Caco-2 (cell line): ENCODE data around the gene THEM5. TPM values are rescaled to one million over a fixed set of nuclear protein-coding genes. Genes with fewer than 3 reads are reported as not detected.

Source experiments
- BruUV-seq: library from RNA; stranded (reverse); fragments of 400-500 nt; replicated peaks from 2 replicates; lab custom pipeline; 2021; lab: Mats Ljungman, UMichigan
- CTCF ChIA-PET: fragments of 300-600 bp; sonication (Branson Sonifier 250); formaldehyde crosslinking; loops from one replicate; lab custom pipeline; 2022; ENCODE audit warnings: antibody characterized with exemption; lab: Charles Lee
- POLR2A ChIA-PET: fragments of 300-600 bp; sonication (Branson Sonifier 250); formaldehyde crosslinking; loops from one replicate; lab custom pipeline; 2022; ENCODE audit warnings: antibody characterized with exemption; lab: Charles Lee
- DNase-seq, 2 experiments: peaks; one replicate each; pipeline versions ENCODE4 v3.0.0 to v3.0.0-alpha.2; 2020 to 2022
- H3K27me3 ChIP-seq: replicated peaks from 2 replicates; pipeline ENCODE4 v1.6.0; 2011; ENCODE audit warnings: low read length; ENCODE audit not compliant: control insufficient read depth, insufficient read depth
- H3K36me3 ChIP-seq: 2 replicates; pipeline ENCODE4 v1.5.1; 2011; ENCODE audit warnings: low read length; ENCODE audit not compliant: control insufficient read depth, insufficient read depth
- H3K4me1 ChIP-seq: fragments of 250-450 bp; sonication (Bioruptor Pico); 2 replicates; pipeline ENCODE4 v1.5.1; 2020; ENCODE audit warnings: mild to moderate bottlenecking
- H3K4me3 ChIP-seq: 2 replicates; pipeline ENCODE4 v1.5.1; 2011; ENCODE audit warnings: low read depth, mild to moderate bottlenecking, control low read depth, low read length
- H3K9me3 ChIP-seq: fragments of 250-450 bp; sonication (Bioruptor Pico); 2 replicates; pipeline ENCODE4 v1.5.1; 2020; ENCODE audit warnings: mild to moderate bottlenecking, moderate library complexity
- H3K27ac Mint-ChIP-seq: one replicate; pipeline ENCODE4 v1.8.0; 2022; ENCODE audit warnings: mixed read lengths; ENCODE audit not compliant: unreplicated experiment
- H3K27me3 Mint-ChIP-seq: one replicate; pipeline ENCODE4 v1.8.0; 2022; ENCODE audit warnings: mixed read lengths; ENCODE audit not compliant: insufficient read depth, unreplicated experiment
- H3K36me3 Mint-ChIP-seq: one replicate; pipeline ENCODE4 v1.8.0; 2022; ENCODE audit warnings: mild to moderate bottlenecking, mixed read lengths; ENCODE audit not compliant: insufficient read depth, unreplicated experiment
- H3K4me1 Mint-ChIP-seq: one replicate; pipeline ENCODE4 v1.8.0; 2022; ENCODE audit warnings: low read depth, mixed read lengths; ENCODE audit not compliant: unreplicated experiment
- H3K4me3 Mint-ChIP-seq: one replicate; pipeline ENCODE4 v1.8.0; 2022; ENCODE audit warnings: mild to moderate bottlenecking, moderate library complexity, mixed read lengths; ENCODE audit not compliant: unreplicated experiment
- H3K9me3 Mint-ChIP-seq: one replicate; pipeline ENCODE4 v1.8.0; 2022; ENCODE audit warnings: mixed read lengths; ENCODE audit not compliant: unreplicated experiment
- intact Hi-C: fragments of 100-400 bp; cut with micrococcal nuclease; formaldehyde crosslinking; loops from one replicate; pipeline ENCODE4 v1.10.0; 2022; ENCODE audit not compliant: unreplicated experiment
- total RNA-seq: library from RNA; stranded (reverse); gene quantifications from 2 replicates; pipeline ENCODE4 v1.2.3, GENCODE V29; 2022
- TF ChIP-seq, protein P1 (sequence below), 2 experiments: fragments of 200-600 bp in 1 of 2; IDR thresholded peaks; 1 replicate in 1 of 2; 2 replicates in 1 of 2; pipeline versions ENCODE4 v1.5.1 to v1.8.0; 2011 to 2022; ENCODE audit warnings: antibody characterized with exemption in 1 of 2, control low read depth in 1 of 2, inconsistent platforms in 1 of 2, low read depth in 1 of 2, low read length in 1 of 2, mild to moderate bottlenecking in 1 of 2, moderate library complexity in 1 of 2; ENCODE audit not compliant: insufficient read depth in 1 of 2, severe bottlenecking in 1 of 2, unreplicated experiment in 1 of 2

Gene THEM5
- total RNA-seq, 1 experiment from 2014 or later, result not detected

DNA sequence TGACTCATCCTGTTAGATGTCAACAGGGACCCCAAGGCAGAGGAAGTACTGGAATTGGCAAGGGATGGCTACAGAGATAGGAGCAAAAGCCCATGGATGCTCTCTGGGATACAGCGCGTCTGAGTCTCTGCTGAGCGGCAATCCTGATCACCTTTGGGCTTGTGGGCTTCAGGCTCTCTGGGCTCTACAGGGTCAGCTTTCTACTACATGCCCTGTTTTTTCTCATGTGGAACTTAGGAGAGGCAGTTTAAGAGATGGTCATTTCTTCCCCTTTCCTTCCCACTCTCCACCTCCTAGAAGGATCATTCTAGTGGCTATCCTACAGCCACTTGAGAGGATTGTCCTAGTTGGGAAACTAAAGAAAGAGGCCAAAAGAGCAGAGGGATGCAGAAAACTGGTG, 49.6 kb downstream of the THEM5 start:
- intact Hi-C loops, result loop anchor here (5.0 kb wide), 1 partner anchor 48 kb away; the partner anchor contains the start of gene THEM5
- POLR2A ChIA-PET, result no interaction called here
- no peaks in the 10 kb centered on the region for H3K4me1 Mint-ChIP-seq
- Histone ChIP-seq H3K4me1 (no peaks in the 10 kb centered on the region), H3K4me3 (no peak overlapping the region), H3K9me3 (no peaks in the 10 kb centered on the region), H3K27me3 (no peaks in the 10 kb centered on the region; the same call in 1 of the 2 replicates), H3K36me3 (no peaks in the 10 kb centered on the region)
- TF ChIP-seq, protein P1, sequence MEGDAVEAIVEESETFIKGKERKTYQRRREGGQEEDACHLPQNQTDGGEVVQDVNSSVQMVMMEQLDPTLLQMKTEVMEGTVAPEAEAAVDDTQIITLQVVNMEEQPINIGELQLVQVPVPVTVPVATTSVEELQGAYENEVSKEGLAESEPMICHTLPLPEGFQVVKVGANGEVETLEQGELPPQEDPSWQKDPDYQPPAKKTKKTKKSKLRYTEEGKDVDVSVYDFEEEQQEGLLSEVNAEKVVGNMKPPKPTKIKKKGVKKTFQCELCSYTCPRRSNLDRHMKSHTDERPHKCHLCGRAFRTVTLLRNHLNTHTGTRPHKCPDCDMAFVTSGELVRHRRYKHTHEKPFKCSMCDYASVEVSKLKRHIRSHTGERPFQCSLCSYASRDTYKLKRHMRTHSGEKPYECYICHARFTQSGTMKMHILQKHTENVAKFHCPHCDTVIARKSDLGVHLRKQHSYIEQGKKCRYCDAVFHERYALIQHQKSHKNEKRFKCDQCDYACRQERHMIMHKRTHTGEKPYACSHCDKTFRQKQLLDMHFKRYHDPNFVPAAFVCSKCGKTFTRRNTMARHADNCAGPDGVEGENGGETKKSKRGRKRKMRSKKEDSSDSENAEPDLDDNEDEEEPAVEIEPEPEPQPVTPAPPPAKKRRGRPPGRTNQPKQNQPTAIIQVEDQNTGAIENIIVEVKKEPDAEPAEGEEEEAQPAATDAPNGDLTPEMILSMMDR (IDR thresholded peaks at IDR 0.05; ENCODE audit: insufficient read depth in 1 of 2, low read depth in 1 of 2, low read length in 1 of 2, severe bottlenecking in 1 of 2, unreplicated experiment in 1 of 2), result no peak
- no peak for DNase-seq
- no peak overlapping the region for H3K27ac Mint-ChIP-seq
- CTCF ChIA-PET, result no interaction called here
- no peak overlapping the region for H3K4me3 Mint-ChIP-seq
- peaks cover 9% of the 10 kb centered on the region for H3K27me3 Mint-ChIP-seq
- no peaks in the 10 kb centered on the region for H3K9me3 Mint-ChIP-seq
- H3K36me3 Mint-ChIP-seq, result no peaks in the 10 kb centered on the region
- no TSS peak for BruUV-seq

DNA sequence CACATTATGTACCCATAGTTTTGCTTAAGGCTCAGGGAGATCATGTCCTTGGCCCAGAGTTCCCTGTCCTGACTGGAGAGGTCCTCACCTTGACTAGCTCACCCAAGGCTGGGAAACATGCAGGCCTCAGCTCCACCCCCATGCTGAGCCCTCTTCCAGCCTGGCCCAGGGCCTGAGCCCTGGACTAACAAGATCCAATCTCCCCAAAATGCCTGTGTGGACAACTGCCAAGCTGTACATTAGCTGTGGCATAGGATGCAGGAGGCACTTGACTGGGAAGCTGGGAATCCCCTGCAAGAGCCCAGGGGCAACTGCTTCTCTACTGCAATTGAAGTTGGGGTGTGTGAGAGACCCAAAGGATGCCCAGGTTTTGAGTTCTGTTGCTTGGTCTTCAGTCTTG, 50.3 kb downstream of the THEM5 start:
- TF ChIP-seq, protein P1 (IDR thresholded peaks at IDR 0.05; ENCODE audit: insufficient read depth in 1 of 2, low read depth in 1 of 2, low read length in 1 of 2, severe bottlenecking in 1 of 2, unreplicated experiment in 1 of 2), result no peak
- intact Hi-C loops, result loop anchor here (5.0 kb wide), 1 partner anchor 49 kb away; the partner anchor contains the start of gene THEM5
- H3K27me3 Mint-ChIP-seq, result peaks cover 9% of the 10 kb centered on the region
- Histone ChIP-seq H3K27me3 (no peaks in the 10 kb centered on the region; the same call in 1 of the 2 replicates), H3K4me3 (no peak overlapping the region), H3K4me1 (no peaks in the 10 kb centered on the region), H3K9me3 (no peaks in the 10 kb centered on the region), H3K36me3 (no peaks in the 10 kb centered on the region)
- POLR2A ChIA-PET, result no interaction called here
- no peaks in the 10 kb centered on the region for H3K9me3 Mint-ChIP-seq
- no peaks in the 10 kb centered on the region for H3K4me1 Mint-ChIP-seq
- no peak for DNase-seq
- BruUV-seq, result no TSS peak
- no peak overlapping the region for H3K4me3 Mint-ChIP-seq
- CTCF ChIA-PET, result no interaction called here
- no peaks in the 10 kb centered on the region for H3K36me3 Mint-ChIP-seq
- no peak overlapping the region for H3K27ac Mint-ChIP-seq

DNA sequence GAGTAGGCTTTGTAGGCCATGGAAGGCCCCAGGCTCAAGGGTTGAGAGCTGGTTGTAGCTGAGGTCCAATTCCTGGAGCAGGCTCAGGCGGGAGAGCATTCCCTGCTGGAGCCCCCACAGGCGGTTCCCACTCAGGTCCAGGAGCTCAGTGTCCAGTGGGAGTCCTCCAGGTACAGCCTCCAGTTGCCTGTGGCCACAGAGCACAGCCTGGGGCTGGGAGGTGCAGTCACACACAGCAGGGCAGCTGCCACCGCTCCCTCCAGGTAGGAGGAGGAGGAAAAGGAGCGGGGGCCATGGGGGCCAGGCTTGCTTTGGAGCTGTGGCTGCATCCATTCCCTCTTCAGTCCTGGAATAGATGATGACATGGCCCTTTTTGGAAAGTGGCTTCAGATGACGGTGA, 51.1 kb downstream of the THEM5 start:
- no TSS peak for BruUV-seq
- CTCF ChIA-PET, result interaction anchor here (0.7 kb wide), 1 partner anchor 302 kb away, joined by 3 read pairs; no protein-coding TSS in a partner anchor
- no peaks in the 10 kb centered on the region for H3K4me1 Mint-ChIP-seq

More for the DNA sequence above, 51.1 kb downstream of the THEM5 start:
- H3K36me3 Mint-ChIP-seq, result no peaks in the 10 kb centered on the region
- H3K36me3 ChIP-seq, result no peaks in the 10 kb centered on the region
- H3K27me3 Mint-ChIP-seq, result peaks cover 5% of the 10 kb centered on the region
- POLR2A ChIA-PET, result no interaction called here
- intact Hi-C loops, result loop anchor here (5.0 kb wide), 1 partner anchor 50 kb away; the partner anchor contains the start of gene THEM5
- TF ChIP-seq, protein P1 (IDR thresholded peaks at IDR 0.05; ENCODE audit: insufficient read depth in 1 of 2, low read depth in 1 of 2, low read length in 1 of 2, severe bottlenecking in 1 of 2, unreplicated experiment in 1 of 2), result no peak
- no peak overlapping the region for H3K4me3 Mint-ChIP-seq
- no peaks in the 10 kb centered on the region for H3K4me1 ChIP-seq
- H3K4me3 ChIP-seq, result no peak overlapping the region
- no peak for DNase-seq
- H3K9me3 Mint-ChIP-seq, result no peaks in the 10 kb centered on the region
- H3K27ac Mint-ChIP-seq, result no peak overlapping the region
- no peaks in the 10 kb centered on the region; the same call in 1 of the 2 replicates for H3K27me3 ChIP-seq
- H3K9me3 ChIP-seq, result no peaks in the 10 kb centered on the region
